GM12878 (cell line): ENCODE measurements around the gene GEMIN7.

Experiments used
- BACH1 ChIP-seq: fragments of 450-650 bp; IDR thresholded peaks from 2 replicates; pipeline ENCODE4 v1.6.1; 2017; ENCODE audit warnings: mild to moderate bottlenecking, borderline replicate concordance
- CBX3 ChIP-seq: fragments of 200-600 bp; sonication (generic); IDR thresholded peaks from 2 replicates; pipeline ENCODE4 v1.6.1; 2016; ENCODE audit warnings: low read depth, borderline replicate concordance
- CHD4 ChIP-seq: fragments of 200-600 bp; sonication (generic); IDR thresholded peaks from 2 replicates; pipeline ENCODE4 v1.6.1; 2016; ENCODE audit warnings: mild to moderate bottlenecking
- NRF1 ChIP-seq: conservative IDR thresholded peaks from 2 replicates; pipeline ENCODE4 v1.6.1; 2011; ENCODE audit warnings: mild to moderate bottlenecking, low read depth, low read length, improper control_type of control experiment
- POLR2A ChIP-seq: IDR thresholded peaks from 2 replicates; pipeline ENCODE4 v1.6.1; 2011; ENCODE audit warnings: low read depth, mild to moderate bottlenecking, low read length
- RELA ChIP-seq: fragments of 450-650 bp; IDR thresholded peaks from 2 replicates; pipeline ENCODE4 v1.8.0; 2014; ENCODE audit warnings: borderline replicate concordance; ENCODE audit not compliant: partially characterized antibody
- TF ChIP-seq, protein P1 (sequence below): IDR thresholded peaks from 2 replicates; pipeline ENCODE4 v1.6.1; 2012; ENCODE audit warnings: low read length, inconsistent platforms

DNA sequence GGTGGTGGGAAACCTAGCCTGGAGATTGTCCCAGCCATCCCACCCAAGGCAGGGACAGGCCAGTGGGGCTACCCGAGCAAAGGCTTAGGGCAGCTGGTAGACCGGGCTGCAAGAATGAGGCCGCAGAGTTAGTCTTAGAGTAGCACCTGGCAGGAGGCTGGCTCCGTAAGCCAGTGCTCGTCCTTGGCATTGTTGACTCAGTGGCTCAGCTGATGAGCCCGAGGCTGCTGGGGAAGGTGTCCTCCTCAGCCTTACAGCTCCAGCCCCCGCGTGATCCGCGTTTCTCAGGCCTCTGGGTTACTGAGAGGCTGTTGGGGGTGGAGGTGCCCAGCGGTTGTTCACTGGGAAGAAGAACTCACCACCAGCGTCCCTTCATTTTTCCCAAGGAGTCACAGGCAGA lies 38.6 kb downstream of the GEMIN7 start:
- TF ChIP-seq POLR2A: no peak
- TF ChIP-seq RELA: no peak
- no peak for TF ChIP-seq NRF1
- no peak for TF ChIP-seq CBX3
- TF ChIP-seq BACH1: no peak
- TF ChIP-seq, protein P1, sequence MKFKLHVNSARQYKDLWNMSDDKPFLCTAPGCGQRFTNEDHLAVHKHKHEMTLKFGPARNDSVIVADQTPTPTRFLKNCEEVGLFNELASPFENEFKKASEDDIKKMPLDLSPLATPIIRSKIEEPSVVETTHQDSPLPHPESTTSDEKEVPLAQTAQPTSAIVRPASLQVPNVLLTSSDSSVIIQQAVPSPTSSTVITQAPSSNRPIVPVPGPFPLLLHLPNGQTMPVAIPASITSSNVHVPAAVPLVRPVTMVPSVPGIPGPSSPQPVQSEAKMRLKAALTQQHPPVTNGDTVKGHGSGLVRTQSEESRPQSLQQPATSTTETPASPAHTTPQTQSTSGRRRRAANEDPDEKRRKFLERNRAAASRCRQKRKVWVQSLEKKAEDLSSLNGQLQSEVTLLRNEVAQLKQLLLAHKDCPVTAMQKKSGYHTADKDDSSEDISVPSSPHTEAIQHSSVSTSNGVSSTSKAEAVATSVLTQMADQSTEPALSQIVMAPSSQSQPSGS: no peak
- TF ChIP-seq CHD4: no peak
